ENCODE results near the gene MGAT5.

DNA sequence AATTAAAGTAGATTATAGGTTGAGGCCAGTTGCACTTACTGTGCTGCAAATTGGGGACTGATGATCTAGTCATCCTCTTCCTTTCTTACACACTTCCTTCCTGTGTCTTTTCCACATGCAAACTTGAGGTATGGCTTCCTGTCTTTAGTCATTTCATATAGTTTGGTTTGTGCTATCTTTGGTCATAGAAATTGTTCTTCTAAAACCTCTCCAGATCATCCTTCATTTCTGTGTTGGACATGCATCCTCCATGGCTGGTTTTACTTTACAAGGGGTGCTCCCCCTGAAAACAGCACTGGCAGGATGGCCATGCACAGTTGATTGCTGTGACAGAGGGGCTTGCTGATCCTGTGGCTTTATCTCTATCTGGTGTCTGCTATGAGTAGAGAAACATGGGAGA lies 36.5 kb downstream of the MGAT5 start:
- TF ChIP-seq CTCF (IDR thresholded peaks at IDR 0.05) (no peak), POLR2A (IDR thresholded peaks at IDR 0.05) (no peak)
